Measurements from ENCODE around the gene PRR3. TPM values are rescaled to one million over a fixed set of nuclear protein-coding genes. Genes with fewer than 3 reads are reported as not detected.

The PRR3 gene
- total RNA-seq, 2 donors from 2014 or later = 3.9 to 7.2 TPM

- no peaks in the 10 kb centered on the region for H3K9me3 ChIP-seq
- no peaks in the 10 kb centered on the region for H3K4me1 ChIP-seq
- H3K27me3 ChIP-seq = no peaks in the 10 kb centered on the region
- TF ChIP-seq CTCF (IDR thresholded peaks at IDR 0.05) = peak; percentile 71
- H3K27ac ChIP-seq = no peak overlapping the region
- no peak for DNase-seq
- no peaks in the 10 kb centered on the region for H3K36me3 ChIP-seq
- intact Hi-C loops (cut with DNase I) = loop anchor here (5.0 to 10.0 kb wide), 2 partner anchors 58 to 540 kb away; no protein-coding TSS in a partner anchor
- no peak overlapping the region for H3K4me3 ChIP-seq
- H3K9ac ChIP-seq (ENCODE audit: low read depth in 2 of 2, low read length in 2 of 2) = no peak overlapping the region
Measured at GRCh38 chr6:30544666-30545272, 12.3 kb upstream of the PRR3 start.

GRCh38 chr6:30547454-30547853, 9.6 kb upstream of the PRR3 start:
- intact Hi-C loops (cut with DNase I) = loop anchor here (5.0 to 10.0 kb wide), 2 partner anchors 55 to 537 kb away; no protein-coding TSS in a partner anchor
- no peaks in the 10 kb centered on the region for H3K36me3 ChIP-seq
- no peak overlapping the region for H3K4me3 ChIP-seq

GRCh38 chr6:30548375-30548774, 8.7 kb upstream of the PRR3 start:
- intact Hi-C loops (cut with DNase I) = loop anchor here (5.0 to 10.0 kb wide), 2 partner anchors 54 to 536 kb away; no protein-coding TSS in a partner anchor
- Histone ChIP-seq H3K27me3 (no peaks in the 10 kb centered on the region), H3K36me3 (no peaks in the 10 kb centered on the region), H3K4me1 (no peaks in the 10 kb centered on the region), H3K27ac (no peak overlapping the region), H3K4me3 (no peak overlapping the region), H3K9me3 (no peaks in the 10 kb centered on the region), H3K9ac (ENCODE audit: low read depth in 2 of 2, low read length in 2 of 2) (no peak overlapping the region)
- no peak for TF ChIP-seq CTCF (IDR thresholded peaks at IDR 0.05)
- DNase-seq = no peak

More at GRCh38 chr6:30547454-30547853, 9.6 kb upstream of the PRR3 start:
- DNase-seq = no peak
- no peak for TF ChIP-seq CTCF (IDR thresholded peaks at IDR 0.05)
- H3K9ac ChIP-seq (ENCODE audit: low read depth in 2 of 2, low read length in 2 of 2) = no peak overlapping the region
- H3K27ac ChIP-seq = no peak overlapping the region
- H3K4me1 ChIP-seq = no peaks in the 10 kb centered on the region
- H3K27me3 ChIP-seq = no peaks in the 10 kb centered on the region
- H3K9me3 ChIP-seq = no peaks in the 10 kb centered on the region

- TF ChIP-seq CTCF (IDR thresholded peaks at IDR 0.05) = no peak
- no peak overlapping the region for H3K27ac ChIP-seq
- H3K4me3 ChIP-seq = no peak overlapping the region
- intact Hi-C loops (cut with DNase I) = no loop called here
- H3K27me3 ChIP-seq = no peaks in the 10 kb centered on the region
- H3K4me1 ChIP-seq = peaks cover 7% of the 10 kb centered on the region
- DNase-seq = no peak
- no peaks in the 10 kb centered on the region for H3K36me3 ChIP-seq
- H3K9ac ChIP-seq (ENCODE audit: low read depth in 2 of 2, low read length in 2 of 2) = no peak overlapping the region
- no peaks in the 10 kb centered on the region for H3K9me3 ChIP-seq
Measured at GRCh38 chr6:30554404-30554803, 2.7 kb upstream of the PRR3 start.

- H3K27ac ChIP-seq = peak overlapping the region; percentile 97
- H3K27me3 ChIP-seq = no peaks in the 10 kb centered on the region
- H3K4me1 ChIP-seq = peaks cover 7% of the 10 kb centered on the region
- intact Hi-C loops (cut with DNase I) = no loop called here
- no peaks in the 10 kb centered on the region for H3K36me3 ChIP-seq
- no peaks in the 10 kb centered on the region for H3K9me3 ChIP-seq
- peak; percentile 42 for DNase-seq
- H3K4me3 ChIP-seq = peak overlapping the region; percentile 84
- TF ChIP-seq CTCF (IDR thresholded peaks at IDR 0.05) = no peak
- peak overlapping the region; percentile 92 to 100 for H3K9ac ChIP-seq (ENCODE audit: low read depth in 2 of 2, low read length in 2 of 2)
Measured at GRCh38 chr6:30554962-30555815, 1.9 kb upstream of the PRR3 start.

All from colonic mucosa (tissue), 4 donors.